ENCODE results near the gene RHOXF2.
"Not testable (repeated sequence)": the region's sequence is repeated elsewhere in the genome, so short reads cannot be mapped to it uniquely, and the experiment has no call there.

RHOXF2 gene

GRCh38 chrX:120158313-120158712, at the start of gene RHOXF2:
RHOXF2 (plus strand) TSS chrX:120158613; CDS start chrX:120158751, 138 bp downstream.
- not testable (repeated sequence) for DNase-seq

- no peak for DNase-seq
These were observed 49.0 kb upstream of the RHOXF2 start for GRCh38 chrX:120109378-120109777.

- DNase-seq, result no peak
These were observed 46.8 kb upstream of the RHOXF2 start for GRCh38 chrX:120111611-120112010.

- no peak for DNase-seq
These were observed 42.9 kb upstream of the RHOXF2 start, which contains the start of gene RHOXF1 for GRCh38 chrX:120115438-120115963. RHOXF1 (minus strand) TSS chrX:120115913; CDS start chrX:120115862, 51 bp downstream.

- no peak for DNase-seq
These were observed 38.2 kb upstream of the RHOXF2 start for GRCh38 chrX:120120223-120120622.

- DNase-seq, result no peak
These were observed 33.0 kb upstream of the RHOXF2 start for GRCh38 chrX:120125444-120125843.

- not testable (repeated sequence) for DNase-seq
These were observed 30.0 kb upstream of the RHOXF2 start for GRCh38 chrX:120128306-120128846.

GRCh38 chrX:120136128-120136527, 22.3 kb upstream of the RHOXF2 start:
- no peak for DNase-seq

GRCh38 chrX:120136840-120137239, 21.6 kb upstream of the RHOXF2 start:
- no peak for DNase-seq

GRCh38 chrX:120137439-120137838, 21.0 kb upstream of the RHOXF2 start:
- DNase-seq, result no peak

GRCh38 chrX:120140293-120140981, 18.0 kb upstream of the RHOXF2 start:
- no peak for DNase-seq

GRCh38 chrX:120144178-120144844, 14.1 kb upstream of the RHOXF2 start:
- no peak for DNase-seq

- no peak for DNase-seq
These were observed 13.0 kb upstream of the RHOXF2 start for GRCh38 chrX:120145295-120145925.

- not testable (repeated sequence) for DNase-seq
These were observed 12.1 kb upstream of the RHOXF2 start for GRCh38 chrX:120146323-120146722.

- DNase-seq, result no peak
These were observed 10.9 kb upstream of the RHOXF2 start for GRCh38 chrX:120147537-120147936.

GRCh38 chrX:120150109-120150744, 8.2 kb upstream of the RHOXF2 start:
- not testable (repeated sequence) for DNase-seq

GRCh38 chrX:120159086-120159485, 673 bp downstream of the RHOXF2 start:
- DNase-seq, result not testable (repeated sequence)

- not testable (repeated sequence) for DNase-seq
These were observed 34.8 kb downstream of the RHOXF2 start for GRCh38 chrX:120193254-120193653.

GRCh38 chrX:120193720-120194119, 35.3 kb downstream of the RHOXF2 start:
- not testable (repeated sequence) for DNase-seq

- DNase-seq, result not testable (repeated sequence)
These were observed 37.4 kb downstream of the RHOXF2 start for GRCh38 chrX:120195786-120196185.

- DNase-seq, result not testable (repeated sequence)
These were observed 38.3 kb downstream of the RHOXF2 start for GRCh38 chrX:120196626-120197283.

- no peak for DNase-seq
These were observed 42.4 kb downstream of the RHOXF2 start for GRCh38 chrX:120200851-120201250.
